ENCODE measurements around the gene COL18A1.
"Not testable (repeated sequence)": the region's sequence is repeated elsewhere in the genome, so short reads cannot be mapped to it uniquely, and the experiment has no call there.

COL18A1 gene

DNA sequence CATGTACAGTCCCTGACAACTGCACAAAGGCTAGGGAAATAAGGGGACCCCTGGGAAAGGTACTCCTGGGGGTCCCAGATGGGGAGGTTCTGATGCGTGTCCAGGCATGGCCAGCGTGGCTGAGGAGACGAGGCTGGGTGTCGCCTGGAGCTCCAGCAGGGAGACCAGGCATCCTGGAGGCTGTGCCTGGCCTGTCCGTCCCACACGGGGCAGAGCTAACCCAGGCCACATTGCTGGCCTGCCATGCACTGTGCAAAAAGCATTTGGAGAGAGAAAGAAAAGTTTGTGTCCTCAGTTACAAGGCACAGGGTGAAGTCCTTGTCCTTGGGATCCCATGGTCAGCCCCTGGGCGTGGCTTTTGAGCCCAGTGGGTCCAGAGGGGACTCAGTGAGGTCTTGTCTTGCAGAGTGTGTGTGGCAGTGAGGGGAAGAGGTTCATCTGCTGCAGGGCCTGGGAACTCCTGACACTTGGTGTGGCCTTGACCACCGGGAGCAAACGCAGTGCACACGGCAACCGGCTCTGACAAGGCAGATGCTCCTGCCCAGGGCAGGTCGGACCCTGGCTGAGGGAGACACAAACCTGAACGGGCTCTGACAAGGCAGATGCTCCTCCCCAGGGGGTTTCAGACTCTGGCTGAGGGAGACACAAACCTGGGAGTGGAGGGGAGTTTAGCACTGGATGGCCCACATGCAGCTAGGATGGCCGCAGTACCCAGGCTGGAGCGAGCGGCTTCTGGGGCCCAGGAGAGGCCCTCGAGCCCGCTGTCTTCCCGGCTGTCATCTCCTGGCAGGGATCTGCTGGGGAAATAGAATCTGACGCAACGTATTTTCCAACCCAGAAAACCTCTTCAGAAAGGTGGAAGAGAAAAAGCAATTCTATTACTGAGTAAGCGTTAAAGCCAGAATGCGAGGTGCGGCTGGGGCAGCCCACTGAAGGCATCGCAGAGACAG, 37.3 kb upstream of the COL18A1 start:
- no peak for DNase-seq

DNA sequence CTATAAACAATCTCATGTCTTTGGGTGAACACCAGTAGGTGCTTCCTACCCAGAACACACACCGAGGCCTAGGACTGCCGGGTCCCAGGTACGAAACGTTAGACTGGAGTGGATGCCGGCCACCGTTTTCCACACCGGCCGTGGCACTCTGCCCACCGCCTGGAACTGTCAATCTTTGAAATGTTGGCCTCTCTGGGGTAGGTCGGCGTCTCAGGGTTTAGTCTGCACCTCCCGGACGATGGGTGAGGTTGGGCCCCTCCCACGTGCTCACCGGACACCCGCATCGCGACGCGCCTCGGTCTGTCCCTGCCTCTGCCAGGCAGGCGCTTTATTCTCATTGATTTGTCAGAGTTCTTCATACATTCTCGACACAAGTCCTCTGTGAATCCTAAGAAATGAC, 35.9 kb upstream of the COL18A1 start:
- not testable (repeated sequence) for DNase-seq

DNA sequence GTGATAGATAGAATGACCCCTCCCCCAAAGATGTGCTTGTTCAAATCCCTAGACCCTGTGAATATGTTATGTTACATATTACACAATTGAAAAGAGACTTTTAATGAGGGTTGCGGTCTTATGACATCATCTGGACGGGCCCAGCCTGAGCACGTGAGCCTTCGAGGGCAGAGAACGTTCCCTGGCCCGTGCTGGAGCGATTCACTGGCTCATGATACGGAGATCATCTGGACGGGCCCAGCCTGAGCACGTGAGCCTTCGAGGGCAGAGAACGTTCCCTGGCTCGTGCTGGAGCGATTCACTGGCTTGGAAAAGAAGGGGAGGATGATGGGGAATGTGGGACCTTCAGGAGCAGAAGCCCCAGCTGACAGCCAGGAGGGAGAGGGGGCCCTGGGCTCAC, 34.4 kb upstream of the COL18A1 start:
- DNase-seq = no peak

DNA sequence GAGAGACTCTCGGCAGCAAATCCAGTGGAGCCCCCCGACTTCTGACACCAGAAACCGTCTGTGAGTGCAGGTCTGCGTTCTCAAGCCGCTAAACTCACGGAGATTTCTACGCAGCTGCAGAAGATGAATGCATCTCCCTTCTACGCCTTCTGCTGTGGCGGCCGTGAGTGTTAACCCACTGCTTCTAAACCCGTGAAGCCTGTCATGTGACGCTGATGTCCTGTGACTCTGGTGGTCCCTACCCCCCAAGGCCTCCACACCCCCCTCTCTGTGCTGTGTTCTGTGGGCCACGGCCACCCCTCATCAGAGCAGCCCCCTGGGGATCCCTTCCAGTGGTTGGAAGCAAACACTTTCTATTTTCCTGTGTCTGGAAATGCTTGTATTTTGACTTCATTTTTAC, 33.9 kb upstream of the COL18A1 start:
- no peak for DNase-seq

DNA sequence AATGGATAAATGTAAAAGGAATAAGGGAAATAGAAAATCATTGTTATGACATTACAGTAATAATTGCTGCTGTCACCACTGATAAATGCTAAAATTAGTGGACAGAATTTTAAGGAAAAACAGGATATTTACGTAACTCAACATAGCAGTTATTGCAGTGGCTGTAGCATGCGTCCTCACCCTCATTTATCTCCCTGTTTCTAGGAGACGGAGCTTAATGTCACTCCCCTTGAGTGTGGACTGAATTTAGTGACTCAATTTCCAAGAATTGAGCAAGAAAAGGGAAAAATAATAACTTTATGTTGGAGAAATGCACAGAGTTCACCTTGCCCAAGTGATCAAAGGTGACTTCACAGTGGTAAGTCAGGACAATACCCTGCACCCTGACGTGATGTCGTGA, 33.3 kb upstream of the COL18A1 start:
- no peak for DNase-seq

DNA sequence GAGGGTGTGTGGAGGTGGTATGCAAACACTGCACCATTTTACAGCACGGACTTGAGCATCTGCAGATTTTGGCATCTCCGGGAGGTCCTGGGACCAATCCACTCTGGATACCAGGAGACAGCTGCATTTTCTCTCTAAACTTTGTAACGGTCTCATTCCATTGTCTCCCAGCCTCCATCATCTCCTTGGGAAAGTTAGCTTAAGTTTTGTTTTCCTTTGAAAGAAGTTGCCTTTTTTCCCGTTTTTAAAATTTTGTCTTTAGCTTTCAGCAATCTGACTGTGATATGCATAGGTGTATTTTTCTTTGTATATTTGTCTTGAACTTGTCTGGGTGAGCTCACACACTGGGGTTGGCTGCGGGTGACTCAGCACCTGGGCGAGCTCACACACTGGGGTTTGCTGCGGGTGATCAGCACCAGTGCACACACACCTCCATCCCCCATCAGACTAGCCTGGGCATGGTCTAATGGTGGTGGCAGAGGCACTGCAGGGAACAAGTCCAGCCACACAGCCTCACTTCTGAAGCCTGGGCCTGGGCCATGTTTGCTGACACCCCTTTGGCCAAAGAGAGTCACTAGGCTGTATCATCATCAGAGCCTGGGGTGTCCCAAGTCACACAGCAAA, 32.1 kb upstream of the COL18A1 start:
- DNase-seq = no peak

DNA sequence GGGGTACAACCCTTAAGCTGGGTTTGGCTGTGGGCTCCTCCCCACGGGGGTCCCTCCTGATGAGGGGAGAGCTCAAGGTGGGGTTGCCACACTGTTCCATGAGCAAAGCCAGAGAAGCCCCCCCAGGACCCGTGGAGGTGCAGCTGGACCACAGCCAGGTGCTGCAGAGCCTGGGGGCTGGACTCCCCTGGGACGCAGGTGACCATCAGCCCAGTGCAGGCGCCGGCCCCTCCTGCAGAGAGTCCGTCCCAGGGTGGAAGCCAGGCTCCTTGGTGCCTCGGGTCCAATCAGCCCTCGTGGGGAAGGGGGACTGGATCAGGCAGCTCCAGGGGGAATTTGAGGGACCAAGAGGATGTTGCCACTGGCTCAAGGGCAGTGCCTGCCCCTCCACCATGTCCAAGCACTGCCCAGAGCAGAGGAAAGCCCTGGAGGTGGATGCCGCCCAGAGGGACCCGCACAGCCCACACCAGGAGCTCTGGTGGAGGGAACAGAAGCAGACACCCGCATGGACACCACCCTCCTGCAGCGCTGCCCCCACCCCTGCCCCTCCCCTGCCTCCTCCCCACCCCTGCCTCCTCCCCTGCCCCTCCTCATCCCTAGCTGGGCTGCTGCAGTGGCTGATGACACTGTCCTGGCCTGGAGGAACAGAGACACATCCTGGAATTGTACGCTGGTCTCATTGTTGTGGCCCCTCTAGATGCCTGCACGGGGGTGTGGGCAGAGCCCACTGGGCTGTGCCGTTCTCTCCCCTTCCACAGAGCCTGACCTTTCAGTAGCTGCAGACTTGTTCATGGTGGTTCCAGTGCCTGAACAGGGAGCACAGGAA, 30.8 kb upstream of the COL18A1 start:
- DNase-seq = no peak

DNA sequence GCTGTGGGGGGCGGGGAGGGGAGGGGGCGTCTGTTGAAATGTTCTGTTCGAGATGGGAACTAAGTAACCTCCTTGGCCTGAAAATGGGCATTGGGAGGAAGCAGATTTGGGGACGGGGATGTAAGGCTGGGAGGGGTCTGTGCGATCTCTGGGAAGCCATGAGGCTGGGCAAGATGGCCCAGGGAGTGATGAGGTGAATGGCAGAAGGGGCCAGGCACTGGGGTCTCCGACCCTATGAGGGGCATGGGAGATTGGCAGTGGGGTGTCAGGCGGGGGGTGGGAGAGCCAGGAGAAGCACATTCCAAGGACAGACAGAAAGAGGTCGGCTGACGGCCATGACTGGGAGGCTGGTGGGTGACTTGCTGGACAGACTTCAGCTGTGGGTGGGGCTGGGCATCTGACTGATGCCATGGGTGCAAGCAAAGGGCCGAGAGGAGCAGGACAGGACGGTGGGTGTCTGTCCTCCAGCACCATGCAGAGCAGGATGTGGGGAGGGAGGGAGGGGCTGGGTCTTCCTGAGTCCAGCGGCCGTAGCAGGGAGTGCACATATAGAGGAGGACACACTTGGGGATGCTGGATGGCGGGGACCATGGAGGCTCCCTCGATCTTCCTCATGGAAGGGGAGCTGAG, 30.0 kb upstream of the COL18A1 start:
- DNase-seq = no peak

DNA sequence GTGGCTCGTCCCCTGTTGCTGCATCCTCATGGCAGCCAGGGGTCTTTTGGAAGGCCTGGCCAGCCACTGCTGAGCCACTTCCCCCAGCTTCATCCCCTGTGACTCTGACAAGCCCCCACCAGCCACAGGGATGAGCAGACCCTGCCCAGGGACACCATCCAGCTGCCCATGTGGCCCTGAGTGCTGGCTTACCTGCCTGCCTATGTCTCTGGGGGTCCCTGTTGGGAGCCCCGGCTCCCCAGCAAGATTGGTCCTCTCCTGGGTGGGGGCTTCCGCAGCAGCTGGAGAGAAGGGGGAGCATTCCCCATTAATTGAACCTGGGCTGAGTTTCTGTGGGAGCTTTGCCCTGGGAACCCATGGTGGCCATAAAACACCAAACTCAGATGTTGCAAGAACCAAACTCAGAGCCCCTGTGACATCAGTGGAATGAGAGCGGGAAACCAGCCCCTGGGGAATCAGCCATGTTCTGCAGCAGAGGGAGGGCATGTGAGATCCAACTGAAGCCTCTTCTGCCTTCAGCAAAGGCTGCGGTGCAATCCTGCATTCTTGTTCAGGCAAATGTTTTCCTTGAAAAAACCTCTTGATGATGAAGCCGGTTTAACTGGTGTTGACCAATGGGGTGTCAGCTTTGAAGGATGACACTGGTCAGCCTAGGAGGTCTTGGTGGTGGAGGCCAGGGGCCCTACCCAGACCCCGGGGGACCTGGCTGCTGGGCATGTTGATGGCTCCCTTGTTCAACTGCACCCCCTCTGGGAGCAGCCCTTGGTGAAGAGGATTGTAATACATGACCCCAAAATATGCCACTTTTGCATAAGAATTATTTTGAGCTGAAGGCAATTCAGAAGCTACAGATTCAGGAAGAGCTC, 28.3 kb upstream of the COL18A1 start:
- no peak for DNase-seq

DNA sequence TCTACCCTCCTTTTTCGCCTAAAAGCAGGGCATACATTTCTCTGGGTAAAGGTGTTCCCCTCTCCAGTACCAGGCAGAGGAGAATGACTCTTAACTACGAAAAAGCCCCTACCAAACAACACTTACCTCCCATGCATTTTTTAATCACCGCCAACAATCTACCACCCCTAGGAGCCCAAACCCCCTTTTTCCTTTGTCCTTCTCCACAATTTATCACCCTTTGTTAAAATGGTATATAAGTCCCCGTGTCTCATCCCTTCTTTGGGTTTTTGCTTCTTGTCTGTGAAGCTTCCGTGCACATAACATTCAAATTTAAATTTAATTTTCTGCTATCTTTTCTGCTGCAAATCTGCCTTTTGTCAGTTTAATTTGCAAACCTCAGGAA, 27.6 kb upstream of the COL18A1 start:
- no peak for DNase-seq

DNA sequence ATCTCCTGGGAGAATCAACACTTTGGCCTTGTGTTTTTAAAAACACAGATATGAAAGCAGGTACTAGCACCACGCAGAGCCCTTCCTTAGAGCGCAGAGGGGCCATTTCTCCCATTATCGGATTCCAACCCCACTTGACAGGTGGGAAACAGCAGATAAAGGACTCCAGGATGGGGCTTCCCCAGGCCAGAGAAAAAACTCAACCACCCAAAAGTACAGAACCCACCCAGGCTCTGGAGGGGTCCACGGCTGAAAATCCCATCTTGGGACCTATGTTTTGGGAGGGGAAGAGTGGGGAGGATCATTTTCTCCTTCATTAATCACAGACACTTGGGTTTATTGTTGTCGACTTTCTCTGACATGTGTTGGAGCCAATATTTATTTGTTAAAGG, 27.1 kb upstream of the COL18A1 start:
- DNase-seq = no peak

DNA sequence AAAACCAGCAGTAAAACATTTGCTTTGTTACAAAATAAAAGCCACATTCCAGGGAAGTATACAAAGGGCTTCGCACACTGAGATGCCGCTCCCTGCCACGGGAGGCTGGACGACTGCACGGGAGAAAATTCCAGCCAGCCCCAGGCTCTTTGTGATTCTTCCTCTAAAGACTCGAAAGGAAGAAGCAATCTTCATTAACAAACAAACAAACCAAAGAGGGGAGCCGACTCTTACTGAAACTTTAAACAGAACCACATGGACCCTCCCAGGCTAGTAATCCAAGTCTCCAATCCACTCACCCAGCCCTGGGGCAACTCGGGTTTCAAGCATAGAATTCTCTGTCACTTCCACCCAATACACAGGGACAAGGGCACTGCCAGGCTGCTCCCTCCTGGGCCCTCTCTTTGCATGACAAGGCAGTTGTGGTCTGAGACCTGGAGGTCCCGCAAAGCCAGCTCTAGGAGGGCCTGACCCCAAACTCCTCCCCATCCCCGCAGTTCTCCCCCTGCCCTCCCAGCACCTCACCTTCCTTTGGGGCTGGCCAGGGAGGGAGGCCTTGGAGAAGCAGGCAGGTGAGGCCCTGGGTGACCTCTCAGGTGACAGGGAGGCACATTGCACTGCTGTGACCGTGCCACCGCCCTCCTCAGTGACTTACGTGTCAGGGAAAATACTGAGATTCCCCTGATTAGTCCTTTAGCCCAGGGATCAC, 26.6 kb upstream of the COL18A1 start:
- DNase-seq = no peak

DNA sequence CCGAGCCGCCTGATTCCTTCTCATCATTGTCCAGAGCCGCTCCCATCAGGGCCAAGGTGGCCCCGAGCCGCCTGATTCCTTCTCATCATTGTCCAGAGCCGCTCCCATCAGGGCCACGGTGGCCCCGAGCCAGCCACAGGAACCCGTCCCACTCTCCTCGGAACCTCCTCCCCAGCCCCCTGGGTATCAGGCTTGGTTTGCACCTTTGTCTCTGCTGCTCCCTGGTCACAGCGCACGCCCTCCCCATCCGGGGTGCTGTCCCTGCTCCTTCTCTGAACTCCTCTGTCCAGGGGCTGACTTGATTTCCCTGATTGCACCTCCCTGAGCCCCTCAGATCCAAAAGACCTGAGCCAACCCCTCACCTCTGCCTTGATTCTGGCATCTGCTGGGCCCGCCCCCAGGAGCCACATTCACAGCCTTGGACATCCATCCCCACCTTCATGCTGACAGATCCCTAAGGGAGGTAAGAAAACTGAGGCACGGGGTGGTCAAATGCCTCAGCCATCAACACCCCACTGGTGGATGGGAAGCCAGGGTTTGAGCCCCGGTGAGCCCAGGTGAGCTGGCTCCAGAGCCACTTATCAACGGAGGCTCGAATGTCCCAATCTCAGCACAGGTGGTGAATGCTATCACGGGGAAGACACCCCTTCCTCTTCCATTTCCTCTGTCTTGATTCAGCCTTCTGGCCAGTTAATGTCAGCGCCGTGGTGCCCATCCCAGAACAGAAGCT, 25.6 kb upstream of the COL18A1 start:
- no peak for DNase-seq

DNA sequence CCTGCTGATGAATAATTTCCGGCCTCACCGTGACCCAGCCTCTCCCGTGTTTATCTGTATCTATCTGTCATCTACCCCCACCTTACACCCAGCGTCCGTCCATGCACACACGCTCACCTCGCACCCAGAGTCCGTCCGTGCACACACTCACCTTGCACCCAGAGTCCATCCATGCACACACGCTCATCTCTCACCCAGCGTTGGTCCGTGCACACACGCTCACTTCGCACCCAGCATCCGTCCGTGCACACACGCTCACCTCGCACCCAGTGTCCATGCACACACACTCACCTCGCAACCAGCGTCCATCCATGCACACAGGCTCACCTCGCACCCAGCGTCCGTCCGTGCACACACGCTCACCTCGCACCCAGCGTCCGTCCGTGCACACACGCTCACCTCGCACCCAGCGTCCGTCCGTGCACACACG, 25.0 kb upstream of the COL18A1 start:
- no peak for DNase-seq

DNA sequence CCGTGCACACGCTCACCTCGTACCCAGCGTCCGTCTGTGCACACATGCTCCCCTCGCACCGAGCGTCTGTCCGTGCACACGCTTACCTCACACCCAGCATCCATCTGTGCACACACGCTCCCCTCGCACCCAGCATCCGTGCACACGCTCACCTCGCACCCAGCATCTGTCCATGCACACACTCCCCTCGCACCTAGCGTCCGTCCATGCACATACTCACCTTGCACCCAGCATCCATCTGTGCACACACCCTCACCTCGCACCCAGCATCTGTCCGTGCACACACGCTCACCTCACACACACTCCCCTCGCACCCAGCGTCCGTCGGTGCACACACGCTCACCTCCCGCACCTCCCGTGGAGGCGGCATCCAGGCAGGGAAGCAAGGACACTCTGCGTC, 24.4 kb upstream of the COL18A1 start:
- DNase-seq = no peak

DNA sequence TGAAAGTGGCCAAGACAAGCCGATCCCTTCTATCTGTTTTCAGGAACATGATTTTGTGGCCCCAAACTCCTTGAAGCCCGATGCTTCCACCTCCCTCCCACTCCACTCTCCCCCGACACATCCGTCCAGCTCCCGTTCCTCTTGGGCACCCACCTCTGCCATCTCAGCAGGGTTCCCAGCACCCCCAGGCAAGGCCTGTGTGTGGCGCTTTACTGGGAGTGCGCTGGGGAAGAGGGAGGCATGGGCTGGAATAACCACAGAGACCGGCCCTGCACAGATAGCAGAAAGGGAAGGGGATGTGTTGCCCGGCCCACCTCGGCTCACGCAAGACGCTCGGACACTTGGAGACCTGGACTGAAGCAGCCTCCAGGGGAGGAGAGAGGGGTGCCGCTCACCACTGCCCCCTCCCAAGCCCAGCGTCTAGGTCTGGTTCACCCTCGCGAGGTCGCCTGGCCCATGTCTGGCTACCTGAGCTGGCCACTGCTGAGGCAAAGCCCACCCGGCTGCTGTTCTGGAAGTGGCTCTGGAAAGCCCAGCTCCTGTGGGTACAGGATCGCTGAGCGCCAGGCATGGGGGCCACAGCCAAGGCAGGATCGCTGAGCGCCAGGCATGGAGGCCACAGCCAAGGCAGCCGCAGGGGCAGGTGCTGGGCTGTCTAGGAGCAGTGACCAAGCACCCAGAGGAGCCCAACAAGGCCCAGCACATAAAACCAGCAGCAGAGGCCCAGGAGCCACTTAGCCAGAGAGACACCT, 23.8 kb upstream of the COL18A1 start:
- DNase-seq = no peak

DNA sequence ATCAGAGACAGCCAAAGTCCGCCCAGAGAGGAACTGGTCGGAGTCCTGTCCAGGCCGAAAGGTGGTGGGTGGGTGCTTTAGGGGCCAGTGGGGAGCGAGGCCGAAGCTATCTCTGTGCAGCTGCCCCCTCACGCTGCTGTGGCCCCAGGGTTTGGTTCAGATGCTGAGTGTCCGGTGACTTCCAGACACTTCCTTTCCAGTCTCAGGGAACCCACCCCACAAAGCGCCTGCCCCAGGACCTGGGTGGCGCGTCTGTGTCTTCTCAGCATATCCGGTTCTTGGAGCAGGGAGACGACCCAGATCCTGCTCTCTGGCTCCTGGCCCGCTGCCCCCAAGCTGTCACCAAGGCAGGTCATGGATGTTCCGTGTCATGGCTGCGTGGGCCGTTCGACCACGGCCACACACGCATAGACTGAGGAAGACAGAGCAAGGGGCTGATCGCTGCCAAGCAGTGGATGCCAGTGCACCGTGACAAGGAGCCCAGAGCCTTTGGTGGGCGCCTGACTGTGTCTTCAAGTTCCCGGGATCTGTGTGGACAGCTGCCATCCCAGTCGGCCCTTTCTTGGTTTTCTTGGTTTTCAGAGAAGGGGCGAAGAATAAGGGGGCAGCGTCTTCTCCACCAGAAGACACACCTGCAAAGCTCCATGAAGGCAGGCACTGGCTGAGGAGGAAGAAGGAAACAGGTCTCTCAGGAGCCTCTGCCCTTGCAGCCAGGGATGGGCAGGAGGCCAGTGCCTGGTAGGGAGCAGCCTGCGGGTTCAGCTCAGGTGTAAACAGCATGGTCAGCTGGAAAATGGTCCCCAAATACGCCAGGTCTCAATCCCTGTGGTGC, 22.9 kb upstream of the COL18A1 start:
- no peak for DNase-seq

DNA sequence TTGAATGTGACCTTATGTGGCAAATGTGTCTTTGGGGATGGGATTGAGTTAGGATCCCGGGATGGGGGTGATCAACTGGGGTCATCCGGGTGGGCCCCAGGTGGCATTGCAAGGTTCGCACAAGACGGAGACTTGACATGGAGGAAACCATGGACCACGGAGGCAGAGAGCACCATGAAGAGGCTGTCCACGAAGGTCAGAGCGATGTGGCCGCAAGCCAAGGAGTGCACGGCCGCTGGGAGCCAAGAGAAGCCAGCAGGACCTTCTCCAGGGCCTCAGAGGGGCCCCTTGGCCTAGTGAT, 22.3 kb upstream of the COL18A1 start:
- DNase-seq = no peak

DNA sequence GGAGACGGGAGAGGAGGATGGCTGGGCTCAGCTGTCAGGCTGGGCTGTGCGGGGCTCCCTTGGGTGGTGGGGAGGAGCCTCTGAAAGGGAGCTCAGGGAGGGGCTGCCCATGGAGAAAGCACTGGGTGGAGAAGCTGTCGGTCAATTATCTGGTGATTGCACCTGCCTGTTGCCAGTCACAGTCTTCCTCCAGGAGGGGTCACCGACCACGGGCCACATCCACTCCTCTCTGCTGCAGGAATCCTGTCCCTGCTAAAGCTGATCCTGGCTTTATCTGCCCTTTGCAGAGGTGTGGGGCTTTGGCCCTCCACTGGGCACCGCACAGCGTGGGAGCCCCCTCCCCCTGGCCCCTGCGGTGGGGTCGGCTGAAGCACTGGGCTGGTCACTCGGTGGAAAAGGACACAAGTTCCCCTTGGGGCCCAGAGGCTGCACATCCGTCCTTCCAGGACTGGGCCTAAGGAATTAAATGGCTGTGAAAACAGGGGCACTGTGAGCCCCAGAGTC, 21.8 kb upstream of the COL18A1 start:
- no peak for DNase-seq

Data from MV-4-11 (cell line).